GM10266 (cell line): ENCODE data around the gene ZFR2.

Experiments used
- DNase-seq: peaks from one replicate; pipeline ENCODE4 v3.0.0; 2012; ENCODE audit errors: extremely low spot score
- TF ChIP-seq, protein P1 (sequence below): IDR thresholded peaks from 2 replicates; pipeline ENCODE4 v1.5.1; 2012; ENCODE audit warnings: mild to moderate bottlenecking, low read depth; ENCODE audit not compliant: control insufficient read depth, insufficient read depth; ENCODE audit errors: missing control alignments

ZFR2 gene

GRCh38 chr19:3783660-3784584, 84.9 kb downstream of the ZFR2 start:
- TF ChIP-seq, protein P1, sequence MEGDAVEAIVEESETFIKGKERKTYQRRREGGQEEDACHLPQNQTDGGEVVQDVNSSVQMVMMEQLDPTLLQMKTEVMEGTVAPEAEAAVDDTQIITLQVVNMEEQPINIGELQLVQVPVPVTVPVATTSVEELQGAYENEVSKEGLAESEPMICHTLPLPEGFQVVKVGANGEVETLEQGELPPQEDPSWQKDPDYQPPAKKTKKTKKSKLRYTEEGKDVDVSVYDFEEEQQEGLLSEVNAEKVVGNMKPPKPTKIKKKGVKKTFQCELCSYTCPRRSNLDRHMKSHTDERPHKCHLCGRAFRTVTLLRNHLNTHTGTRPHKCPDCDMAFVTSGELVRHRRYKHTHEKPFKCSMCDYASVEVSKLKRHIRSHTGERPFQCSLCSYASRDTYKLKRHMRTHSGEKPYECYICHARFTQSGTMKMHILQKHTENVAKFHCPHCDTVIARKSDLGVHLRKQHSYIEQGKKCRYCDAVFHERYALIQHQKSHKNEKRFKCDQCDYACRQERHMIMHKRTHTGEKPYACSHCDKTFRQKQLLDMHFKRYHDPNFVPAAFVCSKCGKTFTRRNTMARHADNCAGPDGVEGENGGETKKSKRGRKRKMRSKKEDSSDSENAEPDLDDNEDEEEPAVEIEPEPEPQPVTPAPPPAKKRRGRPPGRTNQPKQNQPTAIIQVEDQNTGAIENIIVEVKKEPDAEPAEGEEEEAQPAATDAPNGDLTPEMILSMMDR = peak; percentile 43
- peak; percentile 62 for DNase-seq

GRCh38 chr19:3782903-3783302, 85.9 kb downstream of the ZFR2 start:
- DNase-seq = no peak
- TF ChIP-seq, protein P1 = no peak

GRCh38 chr19:3782330-3782729, 86.5 kb downstream of the ZFR2 start:
- TF ChIP-seq, protein P1 = no peak
- no peak for DNase-seq

DNA sequence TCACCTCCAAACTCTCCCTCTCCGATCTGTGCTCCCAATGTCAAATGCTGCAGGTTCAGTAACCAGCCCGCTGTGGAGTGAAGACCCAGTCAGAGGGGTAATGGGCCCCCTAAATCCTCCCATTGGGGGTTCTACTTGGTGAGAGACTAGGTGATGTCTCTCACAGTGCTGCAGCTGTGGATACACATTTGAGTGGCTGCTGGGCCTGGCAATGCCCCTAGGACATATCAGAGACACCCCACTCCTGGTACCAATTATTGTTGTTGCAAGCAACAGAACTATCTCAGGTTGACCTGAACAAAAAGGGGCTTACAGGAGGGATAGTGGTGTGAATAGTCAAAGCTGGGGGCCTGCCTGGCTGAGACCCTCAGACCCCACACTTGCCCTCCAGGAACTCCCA, 87.2 kb downstream of the ZFR2 start:
- TF ChIP-seq, protein P1 = no peak
- no peak for DNase-seq

DNA sequence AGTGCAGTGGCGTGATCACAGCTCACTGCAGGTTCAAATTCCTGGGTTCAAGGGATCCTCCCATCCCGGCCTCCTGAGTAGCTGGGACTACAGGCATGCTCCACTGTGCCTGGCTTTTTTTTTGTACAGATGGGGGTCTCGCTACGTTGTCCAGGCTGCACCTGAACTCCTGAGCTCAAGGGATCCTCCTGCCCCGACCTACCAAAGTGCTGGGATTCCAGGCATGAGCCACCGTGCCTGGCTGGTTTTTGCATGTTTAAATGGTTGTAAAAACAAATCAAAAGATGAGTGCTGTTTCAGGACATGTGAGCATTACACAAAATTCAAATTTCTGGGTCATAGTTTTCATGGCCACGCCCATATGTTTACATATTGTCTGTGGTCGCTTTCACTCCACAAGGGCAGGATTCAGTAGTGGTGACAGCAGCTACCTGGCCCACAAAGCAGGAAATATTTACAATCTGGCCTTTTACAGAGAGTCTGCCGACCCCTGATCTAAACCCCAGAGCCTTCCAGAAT, 88.0 kb downstream of the ZFR2 start:
- TF ChIP-seq, protein P1 = no peak
- DNase-seq = no peak

DNA sequence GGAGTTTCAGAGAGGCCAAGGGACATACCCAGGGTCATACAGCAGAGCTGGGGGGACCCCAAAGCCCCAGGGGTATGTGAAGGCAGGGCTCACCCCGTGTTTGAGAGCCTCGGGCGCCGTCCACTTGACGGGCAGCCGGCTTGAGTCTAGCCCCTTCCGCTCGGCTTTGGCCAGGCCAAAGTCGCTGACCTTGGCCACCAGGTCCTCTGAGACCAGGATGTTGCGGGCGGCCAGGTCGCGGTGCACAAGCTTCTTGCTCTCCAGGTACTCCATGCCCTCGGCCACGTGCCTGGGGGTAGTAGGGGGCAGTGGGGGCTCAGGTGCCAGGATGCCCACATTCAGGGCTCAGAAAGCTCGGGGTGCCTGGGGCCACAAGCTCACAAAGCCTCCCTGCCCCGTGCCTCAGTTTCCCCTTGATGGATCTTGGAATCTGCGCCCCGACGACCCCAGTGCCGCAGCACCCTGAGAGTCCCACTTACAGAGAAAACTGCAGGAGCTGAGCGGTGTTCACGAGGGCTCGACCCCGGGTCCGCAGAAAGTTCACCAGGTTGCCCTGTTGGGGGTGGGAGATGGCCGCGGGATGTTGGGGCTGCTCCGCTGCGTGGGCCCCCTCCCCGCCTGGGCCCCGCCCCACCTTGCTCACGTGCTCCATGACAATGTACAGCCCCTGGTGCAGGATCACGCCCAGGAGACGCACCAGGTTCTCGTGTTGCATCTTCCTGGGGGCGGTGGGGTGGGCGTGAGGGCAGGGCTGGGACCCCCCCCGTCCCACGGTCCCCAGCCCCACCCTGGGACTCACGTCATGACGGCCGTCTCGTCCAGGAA, 89.7 kb downstream of the ZFR2 start:
- no peak for DNase-seq
- TF ChIP-seq, protein P1 = no peak
